Erythroblast (primary cell): ENCODE results near the gene MYO5C.

Experiments
- GATA1 ChIP-seq: IDR thresholded peaks from 2 replicates; pipeline ENCODE4 v1.6.1; 2011; ENCODE audit warnings: low read depth, mild to moderate bottlenecking, control low read depth, low read length, moderate library complexity
- POLR2A ChIP-seq: IDR thresholded peaks from 2 replicates; pipeline ENCODE4 v1.6.1; 2011; ENCODE audit warnings: mild to moderate bottlenecking, low read length

DNA sequence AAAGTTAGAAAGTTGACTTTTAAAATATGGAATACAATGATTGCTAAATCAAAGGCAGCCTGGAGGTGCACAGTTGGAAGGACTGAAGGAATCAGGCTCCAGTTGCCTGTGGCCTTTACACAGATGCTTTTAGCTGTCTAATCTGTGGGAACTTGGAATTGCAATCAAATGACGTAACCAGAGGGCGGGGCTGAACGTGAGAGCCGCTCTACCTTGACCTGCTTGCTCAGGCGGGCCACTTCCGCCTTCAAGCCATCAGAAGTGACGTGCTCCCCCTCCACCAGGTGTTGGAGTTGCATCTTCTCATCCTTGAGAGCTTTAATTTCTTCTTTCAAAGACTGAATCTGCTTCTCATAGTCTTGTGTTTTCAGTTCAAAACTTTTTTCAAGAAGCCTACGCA lies 66.7 kb downstream of the MYO5C start:
- TF ChIP-seq POLR2A (no peak), GATA1 (no peak)
